ENCODE results near the gene ELK3.

Gene ELK3

DNA sequence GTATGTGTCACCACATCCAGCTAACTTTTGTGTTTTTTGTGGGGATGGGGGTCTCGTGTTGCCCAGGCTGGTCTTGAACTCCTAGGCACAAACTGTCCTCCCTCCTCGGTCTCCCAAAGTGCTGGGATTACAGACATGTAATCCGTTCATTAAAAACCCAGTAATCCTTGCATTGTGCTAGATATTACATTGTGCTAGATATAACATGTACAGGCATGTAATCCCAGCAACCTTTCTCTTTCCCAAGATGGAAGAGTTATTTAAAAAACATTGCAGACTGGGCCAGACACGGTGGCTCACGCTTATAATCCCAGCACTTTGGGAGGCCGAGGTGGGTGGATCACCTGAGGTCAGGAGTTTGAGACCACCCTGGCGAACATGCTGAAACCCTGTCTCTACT lies 19.7 kb downstream of the ELK3 start:
- DNase-seq: no peak

DNA sequence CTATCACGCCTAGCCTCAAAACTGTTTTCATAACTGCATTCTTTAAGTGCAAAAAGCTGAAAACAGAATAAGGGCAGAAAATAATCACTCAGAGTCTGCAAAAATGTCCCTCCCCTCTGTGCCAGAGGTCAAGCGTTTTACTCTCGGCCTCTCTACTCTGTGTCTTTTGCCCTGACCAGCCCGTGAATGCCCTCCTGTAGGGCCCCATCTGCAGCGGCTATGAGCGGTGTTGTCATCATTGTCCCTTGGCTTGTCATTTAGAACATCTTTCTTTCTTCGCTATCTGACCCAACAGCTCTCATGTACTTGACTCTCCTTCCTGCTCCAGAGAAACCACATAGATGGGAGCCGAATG lies 21.7 kb downstream of the ELK3 start:
- DNase-seq: no peak

DNA sequence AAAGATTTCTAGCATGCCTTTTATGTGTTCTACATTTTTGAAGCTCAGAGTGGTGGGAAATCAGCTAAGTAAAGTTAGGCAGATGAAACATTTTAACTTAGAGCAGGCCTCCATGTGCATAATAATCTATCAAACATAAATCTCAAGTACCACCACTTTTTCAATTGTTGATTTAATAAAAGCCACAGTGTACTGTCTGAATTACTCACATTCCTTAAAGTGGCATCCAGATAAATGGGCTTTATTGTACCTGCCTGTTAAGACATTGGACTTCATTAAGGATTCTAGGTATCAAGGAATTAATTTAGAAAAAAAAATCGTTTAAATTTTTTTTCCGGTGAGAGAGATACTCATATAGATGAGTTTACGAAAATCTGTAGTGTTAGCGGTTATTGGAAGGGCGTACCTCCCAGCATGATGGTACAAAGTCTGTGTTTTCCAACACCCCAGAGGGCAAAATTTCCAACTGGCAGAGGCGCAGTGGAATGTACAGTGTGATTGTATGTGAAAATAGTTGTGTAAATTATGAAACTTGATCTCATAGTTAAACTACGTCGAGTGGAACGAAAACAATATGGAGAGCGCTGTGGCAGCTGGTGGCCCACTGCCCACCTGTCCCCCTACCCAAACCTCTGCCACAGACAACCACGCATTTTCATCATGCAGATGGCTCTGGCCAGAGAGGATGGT lies 25.0 kb downstream of the ELK3 start:
- no peak for DNase-seq

DNA sequence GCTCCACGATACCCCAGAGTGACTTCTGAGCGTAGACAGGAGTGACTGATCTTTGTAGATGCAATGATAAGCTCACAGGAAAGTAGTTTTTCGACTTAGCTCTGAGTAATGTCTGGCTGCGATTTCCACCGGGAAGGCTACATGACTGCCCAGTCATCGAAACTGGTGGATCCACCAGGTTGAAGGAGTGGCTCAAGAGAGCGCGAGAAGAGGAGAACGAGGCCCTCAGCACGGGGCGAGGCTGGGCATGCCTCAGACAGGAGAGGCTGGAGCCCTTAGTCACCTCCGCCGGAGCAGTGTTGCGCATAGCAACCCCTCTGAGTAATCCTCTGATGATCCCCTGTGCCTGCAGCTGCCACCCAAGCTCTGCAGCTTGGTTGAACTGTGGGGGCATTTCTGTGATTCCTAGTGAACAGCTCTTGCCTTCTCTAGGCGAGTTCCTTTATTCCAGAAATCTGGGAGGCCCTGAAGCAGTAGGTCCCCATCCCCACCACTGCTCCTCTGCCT lies 25.6 kb downstream of the ELK3 start:
- DNase-seq: no peak

DNA sequence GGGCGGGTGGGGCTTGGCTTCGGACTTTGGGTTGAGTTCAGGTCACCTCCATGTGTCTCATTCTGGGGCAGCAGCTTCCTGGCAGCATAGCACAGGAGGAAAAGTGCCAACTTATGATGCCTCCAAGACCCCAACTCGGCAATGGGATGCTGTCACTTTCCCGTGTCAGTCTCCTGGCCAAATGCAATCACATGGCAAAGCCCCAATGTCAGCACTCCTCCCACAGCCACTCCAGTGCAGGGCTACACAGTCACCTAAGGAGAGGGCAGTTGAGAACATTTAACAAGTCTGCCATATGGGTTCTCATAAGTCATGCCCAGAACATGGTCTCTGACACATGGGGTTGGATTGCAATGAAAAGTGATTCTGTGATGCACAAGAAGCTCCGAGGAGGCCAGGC lies 26.7 kb downstream of the ELK3 start:
- DNase-seq: no peak

DNA sequence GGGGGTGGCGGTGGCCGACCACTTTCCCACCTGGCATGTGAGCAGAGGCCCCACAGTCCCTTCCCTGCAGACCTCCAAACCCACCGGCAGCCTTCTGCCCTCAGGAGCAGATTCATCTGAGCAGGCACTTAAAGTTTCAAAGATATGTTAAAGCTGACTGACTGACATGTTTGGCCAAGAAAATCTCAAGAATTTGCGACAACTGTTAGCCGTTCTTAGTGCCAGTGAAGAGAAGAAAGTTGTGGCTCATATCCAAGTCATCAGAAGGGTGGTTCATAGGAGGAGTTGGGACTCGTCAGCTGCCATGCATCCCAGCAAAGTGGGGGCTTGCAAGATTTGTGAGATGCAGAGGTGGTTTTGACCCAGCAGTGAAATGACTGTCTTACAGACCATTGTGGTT lies 27.2 kb downstream of the ELK3 start:
- DNase-seq: no peak

DNA sequence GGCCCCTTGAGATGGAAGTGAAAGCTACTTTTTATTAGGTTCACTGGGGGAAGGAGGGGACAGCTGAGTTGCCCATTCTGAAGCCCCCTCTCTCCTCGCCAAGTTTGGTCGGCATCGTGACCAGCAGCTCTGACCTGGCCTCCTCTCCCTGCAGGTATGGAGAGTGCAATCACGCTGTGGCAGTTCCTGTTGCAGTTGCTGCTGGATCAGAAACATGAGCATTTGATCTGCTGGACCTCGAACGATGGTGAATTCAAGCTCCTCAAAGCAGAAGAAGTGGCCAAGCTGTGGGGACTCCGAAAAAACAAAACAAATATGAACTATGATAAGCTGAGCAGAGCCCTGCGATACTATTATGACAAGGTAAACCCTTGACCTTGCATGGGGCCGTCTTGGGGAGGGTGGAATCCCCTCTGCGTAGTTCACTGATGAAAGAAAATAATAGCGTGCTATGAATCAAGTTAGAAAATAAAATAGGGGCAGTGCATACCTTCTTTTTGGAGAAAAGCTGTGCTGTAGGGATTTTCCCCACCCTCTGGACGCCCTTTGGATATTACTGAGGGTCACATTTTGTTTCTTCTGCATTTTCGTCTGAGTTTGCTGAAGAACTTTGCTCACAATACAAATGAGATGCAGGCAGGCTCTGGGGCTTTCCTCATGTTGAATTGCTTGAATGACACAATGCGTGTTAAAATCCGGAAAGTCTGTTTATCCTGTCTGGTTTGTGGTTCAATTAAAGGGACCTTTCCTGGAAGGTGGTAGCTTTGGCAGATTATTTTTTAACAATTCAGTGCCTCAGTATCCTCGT lies 29.4 kb downstream of the ELK3 start:
- DNase-seq: no peak

DNA sequence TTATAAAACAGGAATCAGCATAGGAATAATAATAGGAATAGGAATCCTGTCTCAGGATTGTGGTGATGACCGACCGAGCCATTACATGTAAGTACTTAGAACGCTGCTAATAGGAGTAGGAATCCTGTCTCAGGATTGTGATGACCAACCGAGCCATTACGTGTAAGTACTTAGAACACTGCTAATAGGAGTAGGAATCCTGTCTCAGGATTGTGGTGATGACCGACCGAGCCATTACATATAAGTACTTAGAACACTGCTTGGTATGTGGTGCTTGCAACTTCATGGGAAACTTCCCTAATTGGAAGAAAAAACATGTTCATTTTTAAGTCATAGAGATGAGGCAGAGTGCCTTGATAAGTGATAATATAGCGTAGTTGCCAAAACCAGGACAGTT lies 30.0 kb downstream of the ELK3 start:
- no peak for DNase-seq

DNA sequence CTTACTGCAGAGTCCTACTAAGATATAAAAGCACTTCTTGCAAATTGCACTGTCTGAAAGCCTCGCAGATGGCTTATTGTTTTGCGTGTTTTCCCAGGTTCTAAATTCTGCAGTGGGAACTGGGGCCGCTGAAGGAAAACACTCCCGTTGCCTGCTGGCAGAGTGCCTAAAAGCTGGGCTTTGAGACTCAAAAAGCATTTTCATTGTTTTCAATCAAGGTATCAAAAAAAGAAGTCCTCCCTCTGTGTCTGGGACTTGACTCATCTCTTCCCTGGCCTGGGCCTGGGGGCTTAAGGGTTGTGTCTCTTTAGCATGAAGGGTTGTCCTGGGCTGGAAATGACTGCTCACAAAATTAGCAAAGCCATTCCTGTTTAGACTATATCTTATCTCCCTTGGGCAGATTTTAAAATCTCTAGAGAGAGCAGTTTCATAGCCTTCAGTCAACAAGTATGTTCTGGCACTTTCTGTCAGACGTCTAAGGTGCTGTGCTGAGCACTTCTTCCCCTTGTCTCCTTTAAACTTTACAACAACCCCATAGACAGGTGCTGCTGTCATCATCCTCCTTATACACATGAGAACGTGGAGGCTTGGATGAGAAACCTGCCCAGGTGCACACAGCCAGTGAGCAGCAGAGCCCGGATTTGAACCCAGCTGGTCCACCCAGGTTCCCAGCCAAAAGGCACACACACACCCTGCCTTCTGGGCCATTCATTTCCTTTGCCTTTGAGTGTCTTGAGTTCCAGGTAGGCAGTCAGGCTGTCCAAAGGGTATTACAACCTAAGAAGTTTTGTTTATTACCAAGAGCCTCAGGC lies 31.1 kb downstream of the ELK3 start:
- DNase-seq: no peak

DNA sequence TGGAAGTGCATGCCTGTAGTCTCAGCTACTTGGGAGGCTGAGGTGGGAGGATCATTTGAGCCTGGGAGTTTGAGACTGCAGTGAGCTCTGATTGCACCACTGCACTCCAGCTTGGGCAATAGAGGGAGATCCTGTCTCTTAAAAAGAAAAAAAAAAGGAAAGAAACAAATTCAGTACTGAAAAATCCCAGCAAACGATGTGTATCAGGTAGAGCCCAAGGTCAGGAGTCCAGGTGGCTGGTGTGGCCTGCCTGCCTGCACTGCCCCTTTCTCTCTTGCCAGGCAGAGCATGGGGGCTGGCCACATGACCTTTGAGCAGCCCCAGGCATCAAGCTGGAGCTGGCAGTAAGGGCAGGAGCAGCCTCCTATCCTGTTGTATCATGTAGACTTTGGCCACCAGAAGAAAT lies 31.8 kb downstream of the ELK3 start:
- DNase-seq: no peak

DNA sequence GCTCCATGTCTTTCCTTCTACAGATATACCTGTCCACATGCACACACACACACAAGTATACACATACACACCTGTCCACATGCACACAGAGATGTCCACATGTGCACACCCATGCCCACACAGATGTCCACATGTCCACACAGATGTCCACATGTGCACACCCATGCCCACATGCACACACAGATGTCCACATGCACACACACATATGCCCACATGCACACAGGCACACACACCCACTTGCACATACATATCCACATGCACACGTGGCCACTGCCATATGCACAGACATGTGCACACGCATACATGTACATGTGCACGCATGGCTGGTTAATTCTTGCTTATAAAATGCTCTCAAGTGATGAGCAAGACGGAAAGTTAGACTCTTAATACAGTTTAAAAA lies 32.2 kb downstream of the ELK3 start:
- DNase-seq: no peak

DNA sequence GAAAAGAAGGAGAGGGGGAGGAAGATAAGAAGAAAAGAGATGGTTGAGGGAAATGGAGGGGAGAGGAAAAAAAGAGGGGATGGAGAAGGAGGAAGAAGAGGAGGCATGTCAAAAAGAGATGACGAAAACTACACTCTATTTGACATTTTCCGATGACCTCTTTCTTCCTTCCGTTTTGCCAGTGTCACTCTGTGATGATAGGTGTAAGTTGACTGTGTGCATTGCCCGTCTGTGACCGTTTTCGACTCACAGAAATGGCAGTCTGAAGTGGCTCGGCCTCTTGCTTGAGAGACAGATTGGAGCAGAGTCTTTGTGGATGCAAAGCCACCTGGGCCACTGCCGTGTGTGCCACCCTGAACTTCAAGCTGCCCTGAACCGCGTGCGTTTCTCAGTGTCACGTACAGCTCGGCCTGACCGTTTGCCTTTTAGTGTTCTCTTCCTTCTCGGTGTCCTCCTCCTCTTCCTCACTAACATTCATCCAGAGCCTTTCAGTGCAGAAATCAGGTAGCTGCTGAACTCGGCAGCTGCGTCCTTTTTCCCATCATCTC lies 32.7 kb downstream of the ELK3 start:
- DNase-seq: no peak

DNA sequence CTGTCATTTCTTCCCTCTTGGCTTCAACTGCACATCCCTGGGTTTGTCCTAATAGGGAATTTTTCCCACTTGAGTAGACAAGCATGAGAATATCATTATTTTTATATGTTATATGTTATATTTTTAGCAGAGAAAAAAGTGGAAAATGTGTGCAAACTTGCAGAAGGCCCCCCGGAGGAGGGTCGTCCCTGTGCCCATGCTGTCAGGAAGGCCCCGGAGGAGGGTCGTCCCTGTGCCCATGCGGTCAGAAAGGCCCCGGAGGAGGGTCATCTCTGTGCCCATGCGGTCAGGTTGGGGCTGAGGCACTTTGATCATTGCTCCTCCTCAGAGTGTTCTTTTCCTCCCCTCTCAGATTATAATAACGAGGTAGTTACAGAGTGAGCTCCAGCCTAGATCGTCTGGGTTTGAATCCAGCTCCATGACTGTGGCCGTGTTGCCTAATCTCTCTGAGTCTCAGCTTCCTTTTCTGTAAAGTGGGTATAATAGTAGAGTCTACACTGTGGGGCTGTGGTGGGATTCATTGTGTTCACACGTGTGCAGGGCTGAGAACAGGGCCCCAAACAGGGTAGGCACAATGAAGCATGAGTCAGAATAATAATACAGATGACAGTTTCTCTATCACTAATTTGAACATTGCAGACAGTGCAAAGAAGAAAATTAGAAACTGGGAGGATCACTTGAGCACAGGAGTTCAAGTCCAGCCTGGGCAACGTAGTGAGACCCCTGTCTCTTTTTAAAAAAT lies 33.4 kb downstream of the ELK3 start:
- no peak for DNase-seq

DNA sequence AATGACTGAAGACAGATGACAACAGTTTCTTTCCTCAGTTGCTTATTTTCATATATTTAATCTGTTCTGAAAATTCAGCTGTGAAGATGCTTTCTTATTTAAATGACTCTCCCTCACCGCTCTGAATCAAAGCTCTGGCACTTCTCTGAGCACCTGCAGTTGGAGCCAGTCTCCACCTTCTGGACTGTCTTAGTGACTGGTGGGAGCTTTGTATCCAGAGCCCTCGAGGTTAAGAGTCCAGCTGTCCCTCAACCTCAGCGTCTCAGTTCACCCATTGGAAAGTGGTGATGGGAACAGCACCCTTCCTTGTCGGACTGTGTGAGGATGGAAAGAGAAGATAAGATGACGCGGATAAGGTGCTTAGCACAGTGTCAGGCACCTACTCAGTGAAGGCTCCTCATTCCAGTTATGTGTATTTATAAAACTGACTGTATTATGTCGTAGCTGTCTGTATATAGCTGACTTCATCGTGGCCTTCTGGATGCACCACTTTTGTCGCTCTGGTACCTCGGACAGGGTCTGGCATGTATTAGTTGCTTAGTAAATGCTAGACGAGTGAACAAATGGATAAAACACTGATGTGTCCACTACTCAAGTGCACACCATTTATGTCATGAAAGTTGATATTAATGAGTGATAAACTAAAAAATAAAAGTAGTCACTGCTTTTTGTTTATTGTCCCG lies 34.5 kb downstream of the ELK3 start:
- DNase-seq: no peak

DNA sequence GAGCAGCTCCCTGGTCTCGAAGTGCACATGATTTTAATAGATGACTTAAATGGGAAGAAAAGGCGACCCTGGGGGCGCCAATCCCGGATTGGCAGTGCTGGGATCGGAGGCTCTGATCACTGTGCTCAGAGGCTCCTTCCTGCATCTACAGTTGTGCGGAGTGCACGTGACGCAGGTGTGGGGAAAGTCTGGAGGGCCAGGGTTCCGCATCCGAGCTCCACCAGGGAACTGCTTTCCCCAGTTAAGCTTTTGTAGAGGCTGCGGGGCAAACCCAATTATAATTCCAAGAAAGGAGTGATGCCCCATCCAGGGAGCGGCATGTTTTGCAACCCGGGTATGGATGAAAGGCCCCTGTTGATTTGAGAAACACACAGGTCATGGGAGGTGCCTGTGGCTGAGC lies 36.5 kb downstream of the ELK3 start:
- no peak for DNase-seq

DNA sequence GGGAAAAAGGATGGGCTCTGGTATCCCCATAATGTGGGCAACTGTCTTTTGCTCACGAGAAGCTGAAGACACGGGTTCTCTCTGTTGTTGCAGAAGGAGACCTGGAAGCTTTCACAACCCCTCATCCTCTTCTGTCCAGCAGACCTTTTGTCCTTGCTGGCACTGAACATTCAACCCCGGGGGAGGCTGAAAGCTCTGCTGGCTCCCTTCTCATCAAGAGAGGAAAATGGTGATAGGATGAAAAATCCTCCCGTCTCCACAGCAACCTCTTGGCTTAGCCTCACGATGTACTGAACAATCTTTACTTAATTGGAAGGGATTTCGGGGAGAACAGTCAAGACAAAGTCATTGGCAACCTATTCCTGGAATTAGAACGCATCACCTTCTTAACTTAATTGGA lies 39.0 kb downstream of the ELK3 start:
- no peak for DNase-seq

DNA sequence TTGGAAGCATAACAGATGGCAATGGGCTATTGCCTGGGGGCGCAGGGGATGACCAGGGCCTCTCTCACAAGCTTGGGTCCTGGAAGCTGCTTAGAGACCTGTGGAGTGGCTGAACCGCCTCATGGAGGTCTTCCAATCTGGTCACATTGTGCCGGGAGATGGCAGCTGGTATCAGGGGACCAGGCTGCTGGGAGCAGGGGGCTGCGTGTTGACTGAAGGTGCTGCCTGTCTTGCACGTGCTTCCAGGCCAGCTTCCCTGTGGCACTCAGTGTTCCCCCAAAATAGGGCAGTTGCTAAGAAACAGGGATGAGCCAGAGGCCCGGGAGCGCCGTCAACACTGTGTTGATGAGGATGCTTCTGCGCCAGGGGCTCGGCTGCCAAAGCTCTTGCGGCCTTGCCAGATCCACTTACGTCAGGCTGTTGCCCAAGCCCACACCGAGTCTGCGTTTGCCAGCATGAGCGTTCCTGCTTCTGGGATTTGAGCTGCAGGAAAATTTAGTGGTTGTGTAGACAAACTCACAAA lies 39.8 kb downstream of the ELK3 start:
- DNase-seq: no peak

DNA sequence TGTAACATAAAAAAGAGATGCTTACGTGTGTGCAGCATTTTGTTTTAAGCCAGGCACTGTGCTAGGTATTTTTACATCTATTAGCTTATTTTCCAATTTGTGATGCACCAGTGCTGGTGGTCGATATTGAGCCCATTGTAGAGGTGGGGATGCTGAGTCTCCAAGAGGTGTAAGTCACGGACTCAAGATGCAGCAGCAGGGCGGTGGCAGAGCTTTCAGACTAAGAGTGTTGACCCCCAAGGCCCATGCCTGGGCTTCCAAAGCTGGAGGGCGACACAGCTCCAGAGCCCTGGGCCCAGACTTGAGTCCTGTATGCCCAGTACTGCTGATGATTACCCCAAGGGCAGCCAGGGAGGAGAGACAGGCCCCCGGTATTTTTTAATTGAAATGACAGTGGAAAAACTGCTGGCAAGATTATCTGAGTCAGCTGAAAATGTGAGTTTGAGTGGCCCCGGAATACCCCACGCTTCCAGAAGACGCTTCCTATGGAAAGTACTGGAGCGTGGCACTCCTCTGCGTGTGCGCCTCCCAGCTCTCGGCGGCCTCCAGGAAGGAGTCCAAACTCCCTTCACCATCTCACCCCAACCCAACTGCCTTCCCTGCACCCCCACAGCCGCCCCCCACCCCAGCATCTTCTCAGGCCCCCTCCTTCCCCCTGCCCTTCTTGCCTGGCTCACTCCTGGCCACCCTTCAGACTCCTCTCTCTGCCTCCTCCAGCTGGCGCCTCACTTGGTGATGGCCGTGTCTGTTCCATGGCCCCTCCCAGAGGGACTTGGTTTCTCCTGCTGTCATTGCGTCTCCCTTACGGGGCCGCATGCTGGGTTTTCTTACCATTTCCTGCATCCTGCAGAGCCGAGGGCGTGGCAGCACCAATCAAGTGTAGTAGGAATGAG lies 40.7 kb downstream of the ELK3 start:
- DNase-seq: no peak

DNA sequence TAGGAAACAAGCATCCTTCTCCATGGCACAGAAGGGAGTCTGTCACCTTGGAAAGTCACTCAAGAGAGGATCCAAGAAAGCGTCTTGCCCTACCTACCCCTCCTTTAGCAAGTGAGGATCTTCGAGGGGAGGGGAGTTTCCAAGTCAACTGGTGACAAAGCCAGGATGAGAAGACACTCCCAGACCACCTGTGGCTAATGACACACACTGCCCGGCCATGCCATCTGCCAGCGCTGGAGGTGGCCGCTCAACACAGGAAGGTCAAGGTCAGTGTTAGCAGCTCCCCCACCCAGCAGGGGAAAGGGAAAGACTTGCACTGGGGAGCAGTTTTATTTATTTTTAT lies 41.3 kb downstream of the ELK3 start:
- no peak for DNase-seq

DNA sequence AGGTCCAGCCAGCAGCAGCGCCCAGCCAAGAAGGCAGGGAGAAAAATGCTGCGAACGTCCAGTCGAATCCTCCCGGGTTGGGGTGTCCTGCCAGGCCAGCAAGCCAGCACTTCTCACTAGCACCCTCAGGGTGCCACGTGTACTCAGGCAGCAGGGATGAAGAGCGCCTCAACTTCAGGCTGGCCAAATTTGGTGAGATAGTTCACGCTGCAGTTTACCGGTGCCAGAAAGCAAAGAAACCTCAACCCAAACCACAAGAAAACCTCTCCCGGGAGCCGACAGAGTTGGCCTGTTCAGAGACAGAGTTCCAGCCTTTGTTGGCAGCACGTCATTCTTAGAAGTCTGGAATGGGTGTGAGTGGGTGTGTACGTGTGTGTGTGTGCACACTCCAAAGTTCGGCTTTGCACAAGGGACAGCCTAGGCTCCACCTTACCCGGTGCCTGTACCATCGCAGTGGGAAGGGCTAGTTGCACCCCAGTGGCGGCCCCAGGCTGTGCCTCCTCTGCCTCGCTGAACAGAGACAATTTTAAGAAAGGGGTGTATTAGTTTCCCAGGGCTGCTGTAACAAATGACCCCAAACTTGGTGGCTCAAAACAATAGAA lies 42.1 kb downstream of the ELK3 start:
- no peak for DNase-seq
